Right lobe of liver (tissue), 6 donors: ENCODE data around the gene APBA1. TPM values are rescaled to one million over a fixed set of nuclear protein-coding genes. Genes with fewer than 3 reads are reported as not detected.

Experiments
- ATAC-seq, 4 donors: fragments of 200-7000 bp; cut with Tn5 transposase; one replicate each; pipeline ENCODE4 v1.9.1; 2020; ENCODE audit warnings: mild to moderate bottlenecking in 4 of 4, moderate library complexity in 4 of 4
- DNase-seq, 3 donors: peaks; one replicate each; pipeline ENCODE4 v3.0.0-alpha.2; 2020
- H3K27ac ChIP-seq, 3 donors: fragments of 200-600 bp; one replicate each; pipeline ENCODE4 v1.8.0; 2022
- H3K27me3 ChIP-seq, 2 donors: fragments of 200-600 bp; one replicate each; pipeline ENCODE4 v1.8.0; 2022
- H3K36me3 ChIP-seq, 4 donors: fragments of 200-600 bp; sonication (generic) in 1 of 4; one replicate each; pipeline versions ENCODE4 v1.5.1 to v1.8.0; 2017 to 2022; ENCODE audit warnings: control low read depth in 1 of 4
- H3K4me1 ChIP-seq, 4 donors: fragments of 200-600 bp; sonication (generic) in 1 of 4; one replicate each; pipeline versions ENCODE4 v1.5.1 to v1.8.0; 2017 to 2022; ENCODE audit warnings: control low read depth in 1 of 4
- H3K4me3 ChIP-seq, 3 donors: fragments of 200-600 bp; one replicate each; pipeline ENCODE4 v1.8.0; 2022
- H3K9me3 ChIP-seq, 4 donors: fragments of 200-600 bp; sonication (generic) in 1 of 4; one replicate each; pipeline versions ENCODE4 v1.5.1 to v1.8.0; 2017 to 2022; ENCODE audit warnings: control low read depth in 1 of 4
- CTCF ChIP-seq, 4 donors: fragments of 200-600 bp in 3 of 4; fragments of 450-650 bp in 1 of 4; IDR thresholded peaks; one replicate each; pipeline versions ENCODE4 v1.5.1 to v1.8.0; 2016 to 2022; ENCODE audit warnings: antibody characterized with exemption in 4 of 4, mild to moderate bottlenecking in 2 of 4
- POLR2A ChIP-seq: fragments of 450-650 bp; IDR thresholded peaks from one replicate; pipeline ENCODE4 v1.6.1; 2017; ENCODE audit warnings: antibody characterized with exemption, mild to moderate bottlenecking
- WGBS: methylation state at CpG from one replicate; pipeline ENCODE4 v1.1.6; 2018; ENCODE audit warnings: low coverage, low lambda C conversion rate; ENCODE audit not compliant: insufficient coverage; ENCODE audit errors: missing lambda C conversion rate; 5-methylcytosine and 5-hydroxymethylcytosine counted together
- intact Hi-C, 2 donors: fragments of 100-400 bp; cut with DNase I; formaldehyde crosslinking; loops; one replicate each; pipeline versions ENCODE4 v1.11.2 to v1.14.1; 2022
- total RNA-seq, 6 experiments: library from RNA; depleted of rRNA in 2 of 6; stranded (reverse); fragments of >200 nt in 2 of 6; fragmentation: NEBNext Ultra II Directional in 3 of 6; extraction: Animal tissue kit (Norgen Biotek cat#: 25700) in 3 of 6; gene quantifications; one replicate each; pipeline versions ENCODE4 v1.1.0 to v1.2.4, GENCODE V29; 2016 to 2023
- donor health status: DM: no; HTN: yes; CAD: no.
- donor health status: DM: no; HTN: no; CAD: no.
- donor health status: DM: no; HTN: no; CAD: no.
- donor health status: DM: no; HTN: yes; CAD: no.
- donor health status: DM: no; HTN: yes; CAD: no.

The APBA1 gene
- total RNA-seq, 6 experiments from 2014 or later: 6.6 to 25.5 (median 16.7) TPM

- H3K4me1 ChIP-seq: no peaks in the 10 kb centered on the region
- intact Hi-C loops: no loop called here
- H3K27ac ChIP-seq: no peak overlapping the region
- WGBS: 56% methylated on average over 4 of the region's 4 CpGs
- TF ChIP-seq CTCF (IDR thresholded peaks at IDR 0.05) (no peak), POLR2A (no peak)
- DNase-seq (no peak), ATAC-seq (no peak)
- no peaks in the 10 kb centered on the region for H3K27me3 ChIP-seq
- no peaks in the 10 kb centered on the region for H3K9me3 ChIP-seq
- no peak overlapping the region for H3K4me3 ChIP-seq
- H3K36me3 ChIP-seq: no peaks in the 10 kb centered on the region
These were observed 290.0 kb downstream of the APBA1 start for GRCh38 chr9:69382135-69382534.

- TF ChIP-seq POLR2A (no peak), CTCF (IDR thresholded peaks at IDR 0.05) (no peak)
- Histone ChIP-seq H3K27ac (no peak overlapping the region), H3K27me3 (no peaks in the 10 kb centered on the region), H3K36me3 (no peaks in the 10 kb centered on the region), H3K9me3 (no peaks in the 10 kb centered on the region), H3K4me1 (no peaks in the 10 kb centered on the region), H3K4me3 (no peak overlapping the region)
- DNase-seq (no peak), ATAC-seq (no peak)
- intact Hi-C loops: no loop called here
- 63% methylated on average over 1 of the region's 3 CpGs for WGBS
These were observed 291.4 kb downstream of the APBA1 start for GRCh38 chr9:69380811-69381210.

GRCh38 chr9:69380301-69380700, 291.9 kb downstream of the APBA1 start:
- WGBS: 76% methylated on average over 6 of the region's 6 CpGs
- no peak for ATAC-seq
- H3K4me3 ChIP-seq: no peak overlapping the region
- no peaks in the 10 kb centered on the region for H3K27me3 ChIP-seq
- no peak for TF ChIP-seq POLR2A
- no peak for TF ChIP-seq CTCF (IDR thresholded peaks at IDR 0.05)
- H3K9me3 ChIP-seq: no peaks in the 10 kb centered on the region
- no peaks in the 10 kb centered on the region for H3K36me3 ChIP-seq
- intact Hi-C loops: no loop called here
- no peak for DNase-seq
- H3K27ac ChIP-seq: no peak overlapping the region
- H3K4me1 ChIP-seq: no peaks in the 10 kb centered on the region

- intact Hi-C loops: no loop called here
These were observed 292.7 kb downstream of the APBA1 start for GRCh38 chr9:69379270-69379982.

More at GRCh38 chr9:69379270-69379982, 292.7 kb downstream of the APBA1 start:
- TF ChIP-seq CTCF (IDR thresholded peaks at IDR 0.05) (no peak), POLR2A (no peak)
- Histone ChIP-seq H3K27me3 (no peaks in the 10 kb centered on the region), H3K9me3 (no peaks in the 10 kb centered on the region), H3K36me3 (no peaks in the 10 kb centered on the region), H3K27ac (no peak overlapping the region), H3K4me1 (no peaks in the 10 kb centered on the region), H3K4me3 (no peak overlapping the region)
- ATAC-seq: peak in 3 of 4 donors; percentile 20 to 81 (median 60)
- no peak for DNase-seq
- WGBS: 65% methylated on average over 5 of the region's 9 CpGs
